ENCODE results near the gene WNT8B.

DNA sequence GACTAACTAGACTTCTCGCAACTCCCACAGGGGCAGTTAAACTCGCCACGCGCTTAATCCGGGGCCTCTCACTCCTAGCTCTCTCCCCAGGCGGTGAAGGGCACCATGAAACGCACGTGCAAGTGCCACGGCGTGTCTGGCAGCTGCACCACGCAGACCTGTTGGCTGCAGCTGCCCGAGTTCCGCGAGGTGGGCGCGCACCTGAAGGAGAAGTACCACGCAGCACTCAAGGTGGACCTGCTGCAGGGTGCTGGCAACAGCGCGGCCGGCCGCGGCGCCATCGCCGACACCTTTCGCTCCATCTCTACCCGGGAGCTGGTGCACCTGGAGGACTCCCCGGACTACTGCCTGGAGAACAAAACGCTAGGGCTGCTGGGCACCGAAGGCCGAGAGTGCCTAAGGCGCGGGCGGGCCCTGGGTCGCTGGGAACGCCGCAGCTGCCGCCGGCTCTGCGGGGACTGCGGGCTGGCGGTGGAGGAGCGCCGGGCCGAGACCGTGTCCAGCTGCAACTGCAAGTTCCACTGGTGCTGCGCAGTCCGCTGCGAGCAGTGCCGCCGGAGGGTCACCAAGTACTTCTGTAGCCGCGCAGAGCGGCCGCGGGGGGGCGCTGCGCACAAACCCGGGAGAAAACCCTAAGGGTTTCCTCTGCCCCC lies 19.5 kb downstream of the WNT8B start:
- TF ChIP-seq, protein P1, sequence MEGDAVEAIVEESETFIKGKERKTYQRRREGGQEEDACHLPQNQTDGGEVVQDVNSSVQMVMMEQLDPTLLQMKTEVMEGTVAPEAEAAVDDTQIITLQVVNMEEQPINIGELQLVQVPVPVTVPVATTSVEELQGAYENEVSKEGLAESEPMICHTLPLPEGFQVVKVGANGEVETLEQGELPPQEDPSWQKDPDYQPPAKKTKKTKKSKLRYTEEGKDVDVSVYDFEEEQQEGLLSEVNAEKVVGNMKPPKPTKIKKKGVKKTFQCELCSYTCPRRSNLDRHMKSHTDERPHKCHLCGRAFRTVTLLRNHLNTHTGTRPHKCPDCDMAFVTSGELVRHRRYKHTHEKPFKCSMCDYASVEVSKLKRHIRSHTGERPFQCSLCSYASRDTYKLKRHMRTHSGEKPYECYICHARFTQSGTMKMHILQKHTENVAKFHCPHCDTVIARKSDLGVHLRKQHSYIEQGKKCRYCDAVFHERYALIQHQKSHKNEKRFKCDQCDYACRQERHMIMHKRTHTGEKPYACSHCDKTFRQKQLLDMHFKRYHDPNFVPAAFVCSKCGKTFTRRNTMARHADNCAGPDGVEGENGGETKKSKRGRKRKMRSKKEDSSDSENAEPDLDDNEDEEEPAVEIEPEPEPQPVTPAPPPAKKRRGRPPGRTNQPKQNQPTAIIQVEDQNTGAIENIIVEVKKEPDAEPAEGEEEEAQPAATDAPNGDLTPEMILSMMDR (conservative IDR thresholded peaks at IDR 0.05), result peak; percentile 84
- TF ChIP-seq ZFX (IDR thresholded peaks at IDR 0.05), result peak; percentile 42; the same call in 1 of the 2 replicates

Data from C4-2B (cell line).